Ishikawa (cell line): Measurements from ENCODE around the gene EPHA3.

ENCODE experiments used
- CEBPB ChIP-seq: IDR thresholded peaks from 2 replicates; pipeline ENCODE4 v1.6.1; 2012
- CREB1 ChIP-seq: IDR thresholded peaks from 2 replicates; pipeline ENCODE4 v1.6.1; 2012; ENCODE audit warnings: low read depth
- EGR1 ChIP-seq: IDR thresholded peaks from 2 replicates; pipeline ENCODE4 v1.6.1; 2012
- EP300 ChIP-seq: IDR thresholded peaks from 2 replicates; pipeline ENCODE4 v1.6.1; 2012; ENCODE audit warnings: borderline replicate concordance
- FOXM1 ChIP-seq: IDR thresholded peaks from 2 replicates; pipeline ENCODE4 v1.6.1; 2012; ENCODE audit warnings: low read depth, borderline replicate concordance
- MAX ChIP-seq: IDR thresholded peaks from 2 replicates; pipeline ENCODE4 v1.6.1; 2012
- NFIC ChIP-seq: IDR thresholded peaks from 2 replicates; pipeline ENCODE4 v1.6.1; 2012
- RAD21 ChIP-seq: IDR thresholded peaks from 2 replicates; pipeline ENCODE4 v1.6.1; 2012; ENCODE audit warnings: low read depth
- REST ChIP-seq: IDR thresholded peaks from 2 replicates; pipeline ENCODE4 v1.6.1; 2012; ENCODE audit warnings: low read depth, mild to moderate bottlenecking
- TAF1 ChIP-seq: IDR thresholded peaks from 2 replicates; pipeline ENCODE4 v1.6.1; 2012; ENCODE audit warnings: low read depth, mild to moderate bottlenecking
- TCF12 ChIP-seq: IDR thresholded peaks from 2 replicates; pipeline ENCODE4 v1.6.1; 2012; ENCODE audit warnings: low read depth
- TEAD4 ChIP-seq: IDR thresholded peaks from 2 replicates; pipeline ENCODE4 v1.6.1; 2012
- USF1 ChIP-seq: IDR thresholded peaks from 2 replicates; pipeline ENCODE4 v1.6.1; 2012
- YY1 ChIP-seq: IDR thresholded peaks from 2 replicates; pipeline ENCODE4 v1.6.1; 2012; ENCODE audit warnings: low read depth
- ZBTB7A ChIP-seq: IDR thresholded peaks from 2 replicates; pipeline ENCODE4 v1.6.1; 2012; ENCODE audit warnings: low read depth

Gene EPHA3

GRCh38 chr3:89449086-89449485 is 341.7 kb downstream of the EPHA3 start:
- TF ChIP-seq YY1 = no peak
- no peak for TF ChIP-seq CEBPB
- no peak for TF ChIP-seq NFIC
- TF ChIP-seq FOXM1 = no peak
- no peak for TF ChIP-seq REST
- TF ChIP-seq EGR1 = no peak
- TF ChIP-seq TCF12 = no peak
- TF ChIP-seq USF1 = no peak
- no peak for TF ChIP-seq ZBTB7A
- no peak for TF ChIP-seq TEAD4
- TF ChIP-seq RAD21 = no peak
- no peak for TF ChIP-seq CREB1
- no peak for TF ChIP-seq MAX
- no peak for TF ChIP-seq TAF1
- no peak for TF ChIP-seq EP300

- TF ChIP-seq TCF12 (no peak), NFIC (no peak), YY1 (no peak), USF1 (no peak), TAF1 (no peak), REST (no peak)
Measured at GRCh38 chr3:89452066-89452465, 344.6 kb downstream of the EPHA3 start.

GRCh38 chr3:89455240-89455639 is 347.8 kb downstream of the EPHA3 start:
- TF ChIP-seq CREB1 = no peak
- no peak for TF ChIP-seq USF1
- no peak for TF ChIP-seq EGR1
- TF ChIP-seq MAX = no peak
- no peak for TF ChIP-seq YY1
- no peak for TF ChIP-seq TAF1
- TF ChIP-seq FOXM1 = no peak
- no peak for TF ChIP-seq RAD21
- TF ChIP-seq CEBPB = no peak
- no peak for TF ChIP-seq ZBTB7A
- no peak for TF ChIP-seq TCF12
- no peak for TF ChIP-seq NFIC
- TF ChIP-seq TEAD4 = no peak
- no peak for TF ChIP-seq EP300

- TF ChIP-seq ZBTB7A (no peak), YY1 (no peak), MAX (no peak), TEAD4 (no peak), TAF1 (no peak), EP300 (no peak), FOXM1 (no peak), CEBPB (no peak), EGR1 (no peak), CREB1 (no peak), REST (no peak), TCF12 (no peak), RAD21 (no peak), NFIC (no peak), USF1 (no peak)
Measured at GRCh38 chr3:89467898-89468363, 360.5 kb downstream of the EPHA3 start.
